NCI-H345 treated with DMSO at 0.1 percent for 48 hours (cell line): ENCODE results near the gene SORCS2.
"Not testable (repeated sequence)": the region's sequence is repeated elsewhere in the genome, so short reads cannot be mapped to it uniquely, and the experiment has no call there.

Experiments used
- DNase-seq: peaks from one replicate; lab custom pipeline; 2025; ENCODE audit not compliant: unreplicated experiment; lab: John Stamatoyannopoulos, UW

Gene SORCS2

DNA sequence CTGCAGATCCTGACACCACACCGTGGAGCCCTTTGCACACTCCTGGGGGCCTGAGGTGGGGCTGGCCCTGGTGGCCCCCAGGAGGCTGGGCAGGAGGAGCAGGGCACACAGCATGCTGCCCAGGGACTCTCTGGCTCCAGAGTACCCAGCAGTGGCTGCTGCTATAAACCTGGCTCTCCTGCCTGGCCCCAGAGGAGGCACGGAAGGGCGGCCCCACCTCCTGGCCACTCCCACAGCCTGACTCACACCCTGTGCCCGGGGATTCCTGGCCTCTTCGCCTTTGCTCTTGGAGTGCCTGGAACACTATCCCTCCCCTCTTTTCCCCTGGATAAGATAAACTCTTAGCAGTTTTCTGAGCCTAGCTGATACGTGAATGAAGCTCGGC, 242.4 kb downstream of the SORCS2 start, which contains the start of gene PSAPL1:
Gene PSAPL1 (minus strand): TSS at position 165 of the 385 bp plus-strand sequence. CDS start 51 bp downstream, at position 114.
- no peak for DNase-seq

DNA sequence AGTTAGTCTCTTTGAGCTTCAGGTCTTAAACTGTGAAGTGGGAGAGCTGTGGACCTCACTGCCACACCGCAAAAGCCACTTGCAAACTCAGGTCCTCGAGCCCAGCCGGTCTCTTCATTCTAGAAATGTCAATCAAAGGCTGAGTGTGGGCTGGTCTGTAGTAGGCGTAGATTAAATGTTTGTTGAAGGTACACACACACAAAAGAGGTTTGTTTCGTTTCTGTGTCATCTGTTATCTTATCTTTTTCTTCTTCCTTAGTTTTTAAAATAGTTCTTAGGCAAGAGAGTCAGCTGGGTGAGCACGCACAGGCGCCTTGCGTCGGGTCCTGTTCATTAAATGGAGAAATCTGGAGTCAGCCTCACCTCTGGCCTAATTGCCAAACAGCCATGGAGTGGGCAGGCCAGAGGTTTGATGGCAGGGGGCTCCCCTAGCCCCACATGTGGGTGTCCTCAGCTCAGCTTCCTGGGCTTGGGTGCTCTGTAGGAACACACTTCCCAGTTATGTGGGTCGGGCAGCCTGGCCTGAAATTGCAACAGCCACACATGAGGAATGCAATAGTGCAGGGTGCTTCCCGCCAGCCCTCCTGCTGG, 243.2 kb downstream of the SORCS2 start:
- no peak for DNase-seq

DNA sequence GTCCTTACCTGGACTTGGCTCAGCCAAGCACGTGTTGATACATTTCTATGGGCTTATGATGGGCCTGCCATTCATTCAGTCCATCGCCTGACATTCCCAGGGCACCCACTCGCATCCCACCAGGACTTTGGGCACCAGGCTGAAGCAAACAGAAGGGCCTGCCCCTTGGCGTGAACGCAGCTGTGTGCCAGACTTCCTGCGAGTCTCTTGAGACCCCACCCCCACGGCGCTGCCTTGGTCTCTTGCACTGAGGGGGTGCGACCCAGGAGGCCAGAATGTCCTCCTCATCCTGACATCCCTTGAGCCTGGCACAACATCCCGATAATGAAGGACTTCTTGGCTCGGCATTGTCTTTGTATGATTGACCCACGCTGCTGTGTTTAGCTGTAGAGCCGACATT, 243.9 kb downstream of the SORCS2 start:
- no peak for DNase-seq

DNA sequence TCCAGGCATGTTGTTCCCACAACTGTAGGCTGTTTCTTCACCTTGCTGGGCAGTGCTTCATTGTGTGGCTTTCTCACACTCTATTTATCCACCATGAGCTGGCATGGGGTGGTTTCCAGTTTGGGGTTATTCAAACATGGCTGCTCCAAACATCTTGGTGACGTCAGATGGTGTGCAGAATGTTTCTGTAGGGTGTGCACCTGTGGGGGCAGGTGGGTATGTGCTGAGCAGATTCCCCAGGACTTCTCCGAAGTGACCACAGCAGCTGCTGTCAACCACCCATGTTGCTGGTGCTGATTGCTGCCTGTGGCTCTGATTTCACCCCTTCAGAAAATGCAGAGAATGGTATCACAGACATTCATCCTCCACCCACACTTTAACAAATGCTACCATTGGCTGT, 247.4 kb downstream of the SORCS2 start:
- no peak for DNase-seq

DNA sequence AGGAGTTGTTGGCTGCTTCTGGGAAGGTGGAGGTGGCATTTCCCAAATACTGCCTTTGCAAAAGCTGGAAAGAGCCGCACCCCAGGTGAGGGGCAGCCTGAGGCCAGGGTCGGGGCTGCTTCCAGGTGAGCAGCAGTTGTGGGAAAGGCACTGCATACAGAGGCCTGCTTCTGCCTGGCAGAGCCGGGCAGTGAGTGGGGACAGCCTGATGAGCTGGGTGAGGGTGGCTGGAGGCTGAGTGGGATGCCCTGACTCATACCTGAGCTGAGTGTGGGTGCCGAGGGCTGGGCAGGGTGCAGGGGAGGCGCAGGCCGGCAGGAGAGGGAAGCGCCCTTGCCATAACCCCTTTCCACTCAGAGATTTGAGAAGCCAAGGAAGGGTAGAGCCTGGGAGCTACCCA, 248.9 kb downstream of the SORCS2 start:
- no peak for DNase-seq

DNA sequence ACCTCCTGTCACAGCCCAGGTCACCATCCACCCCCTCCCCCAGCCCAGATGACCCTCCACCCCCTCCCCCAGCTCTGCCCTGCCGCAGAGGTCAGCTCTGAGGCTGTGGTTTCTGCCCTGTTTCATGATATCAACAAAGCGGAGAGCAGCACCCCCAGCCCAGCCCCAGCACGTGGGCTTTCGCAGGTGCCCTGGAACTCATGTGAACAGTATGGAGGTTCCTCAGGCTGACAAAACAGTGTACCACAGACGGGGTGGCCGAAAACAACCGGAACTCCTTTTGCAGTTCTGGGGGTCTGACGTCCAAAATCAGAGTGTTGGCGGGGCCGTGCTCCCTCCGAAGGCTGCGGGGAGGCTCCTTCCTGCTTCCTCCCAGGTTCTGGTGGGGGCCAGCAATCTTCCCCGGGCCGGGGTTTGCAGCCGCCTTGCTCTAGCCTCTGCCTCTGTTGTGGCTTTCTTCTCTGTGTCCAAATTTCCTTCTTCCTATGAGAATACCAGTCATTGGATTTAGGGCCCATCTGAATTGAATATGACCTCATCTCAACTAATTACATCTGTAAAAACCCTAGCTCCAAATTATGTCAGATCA, 250.3 kb downstream of the SORCS2 start:
- no peak for DNase-seq

DNA sequence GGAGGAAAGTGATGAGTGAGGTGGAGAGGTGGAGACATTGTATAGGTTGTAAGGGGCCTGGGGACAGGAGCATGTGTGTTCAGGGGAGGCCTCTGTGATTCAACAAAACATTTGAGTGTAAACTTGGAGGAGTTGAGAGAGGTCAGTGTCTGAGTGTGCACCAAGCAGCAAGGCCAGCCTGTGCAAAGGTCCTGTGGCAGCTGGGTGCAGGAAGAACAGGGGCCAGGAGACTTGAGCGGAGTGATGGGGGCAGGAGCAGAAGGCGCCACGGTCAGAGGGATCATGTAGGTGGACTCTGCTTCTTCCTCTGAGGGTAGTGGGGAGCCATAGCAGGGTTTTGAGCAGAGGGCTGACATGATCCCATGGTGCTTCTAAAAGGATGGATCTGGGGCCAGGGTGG, 252.0 kb downstream of the SORCS2 start:
- DNase-seq = no peak

DNA sequence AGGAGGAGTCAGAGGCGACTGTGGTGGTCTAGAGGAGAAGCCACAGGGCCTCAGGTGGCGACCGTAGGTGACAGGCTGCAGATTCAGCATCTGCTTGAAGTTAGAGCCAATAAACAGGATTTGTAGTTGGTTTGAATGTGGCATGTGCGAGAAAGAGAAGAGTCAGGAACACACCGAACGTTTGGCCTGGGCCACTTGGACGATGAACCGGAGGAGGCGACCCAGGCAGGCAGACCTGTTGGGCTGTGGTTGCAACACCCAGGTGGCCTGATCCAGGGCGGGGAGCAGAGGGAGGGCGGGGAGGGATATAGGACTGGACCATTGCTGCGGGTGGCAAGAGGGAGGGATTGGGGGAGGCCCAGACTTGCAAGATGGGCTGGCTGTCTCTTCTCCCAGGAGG, 252.4 kb downstream of the SORCS2 start:
- DNase-seq = no peak

DNA sequence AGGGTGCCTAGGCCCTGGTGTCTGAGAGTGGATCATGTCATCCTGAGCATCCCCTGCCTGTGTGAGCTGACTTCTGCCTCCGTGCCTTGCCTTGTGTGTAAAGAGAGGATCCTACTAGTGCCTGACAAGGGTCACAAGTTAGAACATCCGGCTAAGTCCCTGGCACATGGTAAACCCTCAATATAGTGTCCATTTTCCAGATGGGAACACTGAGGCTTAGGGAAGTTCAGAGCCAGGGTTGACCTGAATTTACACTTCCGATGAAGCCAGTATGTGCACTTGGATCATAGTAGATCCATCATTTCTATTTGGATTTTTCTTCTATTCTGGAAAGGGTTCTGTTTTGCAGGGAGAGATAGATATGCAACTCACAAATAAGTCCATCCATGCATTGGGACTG, 254.9 kb downstream of the SORCS2 start:
- no peak for DNase-seq

DNA sequence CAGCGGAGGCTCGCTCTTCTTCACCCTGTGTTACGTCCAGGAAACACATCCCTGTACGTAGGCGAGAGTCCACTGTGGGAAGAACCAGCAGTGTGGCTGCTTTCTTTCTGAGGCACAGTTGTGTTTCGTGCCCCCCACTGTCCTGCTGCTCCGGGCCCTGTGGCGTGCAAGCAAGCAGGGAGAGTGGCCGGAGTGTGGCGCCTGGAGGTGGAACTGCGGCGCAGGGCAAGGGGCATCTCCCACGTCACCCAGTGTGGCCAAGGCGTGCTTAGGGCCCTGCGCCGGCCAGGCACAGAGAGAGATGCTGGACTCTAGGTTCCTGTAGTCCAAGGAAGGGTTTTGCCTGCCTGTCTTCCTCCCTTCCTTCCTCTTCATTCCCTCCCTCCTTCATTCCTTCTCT, 255.7 kb downstream of the SORCS2 start:
- DNase-seq = no peak

DNA sequence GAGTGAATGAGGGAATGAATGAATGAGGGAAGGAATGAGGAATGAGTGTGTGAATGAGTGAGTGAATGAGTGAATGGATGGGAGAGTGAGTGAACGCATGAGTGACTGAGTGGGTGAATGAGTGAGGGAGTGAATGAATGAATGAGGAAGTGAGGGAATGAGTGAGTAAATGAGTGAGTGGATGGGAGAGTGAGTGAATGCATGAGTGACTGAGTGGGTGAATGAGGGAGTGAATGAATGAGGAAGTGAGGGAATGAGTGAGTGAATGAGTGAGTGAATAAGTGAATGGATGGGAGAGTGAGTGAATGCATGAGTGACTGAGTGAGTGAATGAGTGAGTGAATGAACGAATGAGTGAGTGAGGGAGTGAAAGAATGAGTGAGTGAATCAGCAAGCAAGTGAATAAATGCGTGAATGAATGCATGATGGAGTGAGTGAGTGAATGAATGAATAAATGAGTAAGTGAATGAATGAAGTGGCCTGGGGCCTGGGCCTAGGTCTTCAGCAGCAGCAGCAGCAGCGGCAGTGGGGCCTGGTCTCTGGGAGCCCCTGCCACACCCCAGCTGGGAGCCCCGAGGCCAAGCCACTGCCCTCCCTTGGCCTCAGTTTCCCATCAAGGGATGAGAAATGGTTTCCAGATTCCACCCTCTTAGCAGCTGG, 258.6 kb downstream of the SORCS2 start:
- DNase-seq = no peak

DNA sequence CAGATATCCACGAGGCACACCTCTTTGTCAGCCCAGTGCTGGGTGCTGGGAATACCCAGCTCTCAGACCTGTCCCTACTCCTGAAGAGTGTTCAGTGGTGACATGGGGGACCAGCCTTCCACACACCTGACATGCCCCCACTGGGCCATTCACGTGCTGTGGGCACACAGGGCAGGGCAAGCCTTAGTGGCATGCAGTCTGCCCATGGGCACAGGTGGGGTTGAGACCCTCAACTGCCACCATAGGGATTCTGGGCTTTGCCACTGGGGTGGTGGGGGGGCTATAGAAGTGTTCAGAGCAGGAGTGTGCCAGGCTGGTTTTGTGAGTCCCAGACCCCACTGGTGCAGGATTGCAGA, 259.1 kb downstream of the SORCS2 start:
- no peak for DNase-seq

DNA sequence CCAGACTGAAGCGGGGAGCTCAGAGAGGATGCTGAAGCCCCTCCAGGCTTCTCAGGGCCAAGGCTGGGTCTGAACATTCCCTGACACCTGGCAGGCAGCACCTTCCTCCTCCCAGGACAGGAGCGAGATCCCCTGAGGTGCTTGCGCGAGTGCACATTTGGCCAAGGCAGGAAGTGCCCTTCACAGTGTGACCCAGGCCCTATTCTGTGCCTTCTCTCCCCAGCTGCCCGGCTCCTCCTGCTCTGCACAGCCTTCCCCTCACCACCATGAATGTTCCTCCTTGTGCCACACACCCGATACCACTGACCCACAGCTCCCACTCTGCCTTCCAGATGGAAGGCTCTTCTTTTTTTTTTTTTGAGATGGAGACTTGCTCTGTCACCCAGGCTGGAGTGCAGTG, 259.5 kb downstream of the SORCS2 start:
- DNase-seq = no peak

DNA sequence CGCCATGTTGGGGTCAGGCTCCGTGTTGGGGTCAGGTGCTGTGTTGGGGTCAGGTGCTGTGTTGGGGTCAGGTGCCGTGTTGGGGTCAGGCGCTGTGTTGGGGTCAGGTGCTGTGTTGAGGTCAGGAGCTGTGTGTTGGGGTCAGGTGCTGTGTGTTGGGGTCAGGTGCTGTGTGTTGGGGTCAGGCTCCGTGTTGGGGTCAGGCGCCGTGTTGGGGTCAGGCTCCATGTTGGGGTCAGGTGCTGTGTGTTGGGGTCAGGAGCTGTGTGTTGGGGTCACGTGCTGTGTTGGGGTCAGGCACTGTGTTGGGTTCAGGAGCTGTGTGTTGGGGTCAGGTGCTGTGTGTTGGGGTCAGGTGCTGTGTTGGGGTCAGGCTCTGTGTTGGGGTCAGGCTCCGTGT, 260.5 kb downstream of the SORCS2 start:
- not testable (repeated sequence) for DNase-seq

DNA sequence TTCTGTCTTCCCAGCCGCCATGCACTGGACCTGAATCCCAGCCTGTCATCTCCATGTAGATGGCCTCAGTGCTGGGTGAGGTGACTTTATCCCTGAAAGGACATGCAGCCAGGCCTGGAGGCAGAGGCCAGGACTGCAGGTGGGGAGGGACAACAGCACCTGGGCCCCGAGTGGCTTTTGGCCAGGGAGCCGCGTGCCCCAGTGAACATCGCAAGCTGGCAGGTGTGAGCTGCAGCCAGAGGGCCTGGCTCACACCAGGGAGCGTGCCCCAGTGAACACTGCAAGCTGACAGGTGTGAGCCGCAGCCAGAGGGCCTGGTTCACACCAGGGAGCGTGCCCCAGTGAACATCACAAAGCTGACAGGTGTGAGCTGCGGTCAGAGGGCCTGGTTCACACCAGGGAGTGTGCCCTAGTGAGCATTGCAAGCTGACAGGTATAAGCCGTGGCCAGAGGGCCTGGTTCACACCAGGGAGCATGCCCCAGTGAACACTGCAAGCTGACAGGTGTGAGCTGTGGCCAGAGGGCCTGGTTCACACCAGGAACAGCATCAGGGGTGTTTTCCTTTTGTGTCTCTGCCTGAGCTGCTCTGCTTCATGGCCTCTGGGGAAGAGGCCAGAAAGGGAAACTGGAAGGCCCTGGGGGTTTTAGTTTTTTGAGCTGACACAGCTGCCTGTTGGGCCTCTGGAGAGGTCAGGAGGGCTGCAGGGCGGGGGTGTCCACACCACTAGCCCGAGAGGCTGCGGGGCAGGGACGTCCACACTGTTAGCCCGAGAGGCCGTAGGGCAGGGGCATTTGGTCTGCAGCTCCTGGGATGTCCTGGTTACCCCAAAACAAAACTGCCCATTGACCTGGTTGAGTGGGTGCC, 265.1 kb downstream of the SORCS2 start:
- no peak for DNase-seq

DNA sequence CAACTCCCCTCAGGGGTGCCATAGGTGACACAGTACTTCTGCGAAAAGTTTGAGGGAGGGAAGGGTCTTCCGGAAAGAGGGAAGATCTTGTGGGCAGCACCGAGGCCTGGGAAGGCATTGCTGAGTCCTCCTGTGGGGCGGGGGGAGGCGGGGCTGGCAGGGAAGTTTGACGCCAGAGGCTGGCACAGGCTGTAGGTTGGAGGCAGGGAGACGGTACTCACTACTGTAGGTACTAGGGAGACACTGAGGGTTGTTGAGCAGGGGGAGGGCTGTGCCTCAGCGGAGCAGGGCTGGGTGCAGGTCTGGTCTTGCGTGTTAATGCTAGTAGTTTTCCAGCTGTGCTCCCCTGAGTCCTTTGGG, 265.7 kb downstream of the SORCS2 start:
- no peak for DNase-seq

DNA sequence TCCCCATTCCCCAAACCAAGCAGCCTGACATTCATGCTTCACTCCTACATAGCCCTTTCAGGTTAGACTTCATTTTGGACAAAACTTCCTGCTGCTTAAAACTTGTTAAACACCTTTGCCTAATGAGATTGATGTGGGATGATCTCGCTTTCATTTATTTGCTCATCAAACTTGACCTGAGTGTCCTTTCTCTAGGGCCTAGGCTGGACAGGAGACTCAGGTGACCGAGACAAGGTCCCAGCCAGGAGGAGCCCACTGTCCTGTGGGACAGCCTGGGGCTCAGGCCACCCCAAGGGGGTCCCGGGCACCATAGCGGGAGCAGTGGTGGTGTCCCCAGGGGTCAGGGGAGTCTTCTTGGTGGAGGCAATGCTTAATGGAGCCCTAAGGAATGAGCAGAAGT, 266.1 kb downstream of the SORCS2 start:
- no peak for DNase-seq

DNA sequence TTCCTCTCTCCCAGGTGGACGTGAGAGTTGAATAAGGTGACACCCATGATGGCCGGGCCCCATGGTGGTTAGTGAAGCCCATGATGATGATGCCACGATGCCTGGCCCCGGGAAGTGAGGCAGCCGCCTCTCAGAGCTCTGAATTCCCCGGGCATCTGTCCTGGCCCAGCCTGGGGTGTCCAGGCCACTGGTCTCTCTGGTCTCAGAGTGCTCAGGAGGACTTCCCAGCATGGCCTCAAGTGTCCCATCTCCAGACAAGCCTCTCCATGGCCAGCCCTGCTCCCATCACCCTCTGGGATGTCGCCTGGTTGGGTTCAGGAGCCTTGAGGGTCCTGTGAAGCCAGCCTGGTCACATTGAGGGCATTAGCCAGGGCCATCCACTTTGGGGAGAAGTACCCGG, 267.1 kb downstream of the SORCS2 start:
- no peak for DNase-seq

DNA sequence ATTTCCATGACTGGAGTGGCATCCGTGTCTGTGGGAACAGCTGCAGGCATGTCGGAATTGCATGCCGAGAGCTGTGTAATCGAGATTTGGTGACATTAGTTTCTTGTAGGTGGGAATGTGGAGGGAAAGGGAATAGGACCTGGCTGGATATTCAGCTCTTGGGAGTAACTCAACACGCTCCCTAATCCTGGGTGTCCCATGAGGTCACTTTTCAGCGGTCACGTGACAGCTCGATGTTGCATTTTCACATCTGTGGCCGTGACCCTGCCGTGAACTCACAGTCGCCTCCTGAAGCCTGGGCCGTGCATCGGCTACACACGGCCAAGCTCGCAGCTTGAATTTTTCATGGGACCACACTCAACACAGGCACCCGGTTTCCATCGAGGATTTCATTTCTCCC, 268.2 kb downstream of the SORCS2 start:
- no peak for DNase-seq

DNA sequence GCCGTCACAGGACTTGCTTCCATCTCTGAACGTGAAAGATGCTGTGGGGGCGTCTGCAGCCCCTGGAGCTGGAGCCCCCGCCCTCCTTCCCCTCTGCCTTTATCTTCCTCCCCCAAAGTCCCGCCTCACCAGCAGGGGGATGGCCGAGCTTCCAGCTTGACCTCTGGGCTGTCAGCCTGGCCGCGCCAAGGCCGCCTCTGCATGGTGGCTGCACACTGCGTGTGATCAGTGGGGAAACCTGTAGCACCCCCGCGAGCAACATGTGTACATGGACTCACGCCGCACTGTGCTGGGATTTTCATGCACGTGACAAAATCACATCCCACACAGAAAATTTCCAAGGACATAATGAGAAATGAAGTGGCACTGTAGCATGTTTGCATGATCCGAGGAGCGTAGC, 268.9 kb downstream of the SORCS2 start:
- DNase-seq = no peak

DNA sequence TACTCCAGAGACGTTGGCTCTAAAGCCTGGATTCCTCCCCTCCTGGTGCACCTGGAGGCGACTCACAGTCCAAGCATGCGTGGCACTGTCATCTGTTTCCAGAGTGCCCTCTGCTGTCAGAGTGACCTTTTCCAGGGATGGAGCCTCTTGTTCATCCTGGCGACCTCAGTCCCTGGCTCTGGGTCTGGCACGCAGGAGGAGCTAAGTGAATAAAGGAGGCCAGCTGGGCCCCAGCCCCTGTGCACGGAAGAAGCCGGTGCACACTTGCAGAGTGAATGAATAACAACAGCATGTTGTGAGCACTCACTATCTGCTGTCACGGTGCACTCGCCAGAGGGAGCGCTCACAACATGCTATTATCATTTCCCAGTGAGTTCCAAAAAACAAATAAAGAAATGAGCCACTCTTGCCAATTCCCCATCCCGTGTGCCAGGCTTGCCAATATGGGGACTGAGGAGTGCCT, 270.2 kb downstream of the SORCS2 start:
- DNase-seq = peak; percentile 27
